ENCODE results near the gene GLI3.

- no peak for TF ChIP-seq EZH2phosphoT487 (IDR thresholded peaks at IDR 0.05; ENCODE audit: insufficient read depth, low read depth)
- TF ChIP-seq EZH2 (IDR thresholded peaks at IDR 0.05; ENCODE audit: insufficient read depth, poor library complexity, severe bottlenecking), result no peak
Observed at GRCh38 chr7:42012313-42012712, 224.7 kb downstream of the GLI3 start.

Measured in GM23248 (cell line).